ENCODE data around the gene GBP7. TPM values are rescaled to one million over a fixed set of nuclear protein-coding genes. Genes with fewer than 3 reads are reported as not detected.
A peak's percentile ranks its signal among the peaks of the same experiment; 100 is the strongest.

GBP7 gene
- polyA plus RNA-seq, 3 donors = not detected

GRCh38 chr1:89198491-89199072 is 22.8 kb upstream of the GBP7 start, which contains the start of gene GBP4:
GBP4 (minus strand) TSS chr1:89198942; CDS start chr1:89198834, 108 bp downstream.
- H3K4me1 ChIP-seq (ENCODE audit: control insufficient read depth in 1 of 2, insufficient read depth in 2 of 2, low read length in 2 of 2) = peaks cover 14 to 30% of the 10 kb centered on the region in 2 donors
- DNase-seq = peak; percentile 48 to 77 (median 69)
- H3K9ac ChIP-seq (ENCODE audit: insufficient read depth, low read length, poor library complexity, severe bottlenecking) = peak within 1 kb of the TSS; percentile 70
- H2AFZ ChIP-seq (ENCODE audit: insufficient read depth, low read depth, low read length, poor library complexity, severe bottlenecking) = peak within 1 kb of the TSS; percentile 80
- intact Hi-C loops (cut with micrococcal nuclease) = loop anchor here in 1 of 2 donors (5.0 kb wide), 1 partner anchor 154 kb away; no protein-coding TSS in a partner anchor
- no peak for TF ChIP-seq CTCF (IDR thresholded peaks at IDR 0.05)
- peak within 1 kb of the TSS; percentile 83 to 98 (median 84) for H3K4me3 ChIP-seq (replicated peaks in 1 of 3; ENCODE audit: low read depth in 2 of 3, low read length in 3 of 3)
- H3K36me3 ChIP-seq (replicated peaks in 1 of 2; ENCODE audit: control insufficient read depth in 1 of 2, insufficient read depth in 2 of 2, low read length in 2 of 2) = peaks cover 0 to 11% of the 10 kb centered on the region in 2 donors
- peak within 1 kb of the TSS; percentile 71 to 83 for H3K27ac ChIP-seq (ENCODE audit: low read depth in 1 of 2, low read length in 2 of 2)
- peaks cover 0 to 12% of the 10 kb centered on the region in 2 donors for H3K27me3 ChIP-seq (ENCODE audit: control insufficient read depth in 2 of 2, insufficient read depth in 2 of 2, low read length in 2 of 2)
- Mint-ChIP-seq H3K4me3 (peak within 1 kb of the TSS; percentile 94 to 100), H3K27me3 (ENCODE audit: low read depth in 3 of 3) (peaks cover 8 to 20% (median 11%) of the 10 kb centered on the region in 3 donors), H3K27ac (peak within 1 kb of the TSS; percentile 81 to 93 (median 89)), H3K4me1 (peaks cover 46% of the 10 kb centered on the region), H3K9me3 (peaks cover 0 to 4% (median 0%) of the 10 kb centered on the region in 7 donors), H3K36me3 (peaks cover 13 to 35% of the 10 kb centered on the region in 2 donors)
- no peaks in the 10 kb centered on the region for H4K20me1 ChIP-seq (ENCODE audit: insufficient read depth, low read length)
- no peaks in the 10 kb centered on the region for H3K79me2 ChIP-seq (ENCODE audit: insufficient read depth, low read length)
- peak within 1 kb of the TSS; percentile 72 for H3K4me2 ChIP-seq (replicated peaks; ENCODE audit: extremely low read depth, low read length, poor library complexity, severe bottlenecking)
- WGBS (ENCODE audit: insufficient coverage) = under 1% methylated on average over 10 of the region's 21 CpGs
- no peaks in the 10 kb centered on the region for H3K9me3 ChIP-seq (replicated peaks in 1 of 2; ENCODE audit: control insufficient read depth in 1 of 2, insufficient read depth in 1 of 2, low read length in 2 of 2)

- Mint-ChIP-seq H3K27ac (peak overlapping the region in 6 of 7 donors; percentile 81 to 93 (median 88)), H3K9me3 (peaks cover 0 to 4% (median 0%) of the 10 kb centered on the region in 7 donors), H3K4me1 (peaks cover 46% of the 10 kb centered on the region), H3K27me3 (ENCODE audit: low read depth in 3 of 3) (peaks cover 8 to 20% (median 11%) of the 10 kb centered on the region in 3 donors), H3K36me3 (peaks cover 14 to 38% of the 10 kb centered on the region in 2 donors), H3K4me3 (peak overlapping the region; percentile 94 to 100)
- no peaks in the 10 kb centered on the region for H3K79me2 ChIP-seq (ENCODE audit: insufficient read depth, low read length)
- H3K4me1 ChIP-seq (ENCODE audit: control insufficient read depth in 1 of 2, insufficient read depth in 2 of 2, low read length in 2 of 2) = peaks cover 14 to 30% of the 10 kb centered on the region in 2 donors
- peak overlapping the region; percentile 70 for H3K9ac ChIP-seq (ENCODE audit: insufficient read depth, low read length, poor library complexity, severe bottlenecking)
- TF ChIP-seq CTCF (IDR thresholded peaks at IDR 0.05) = no peak
- H3K27me3 ChIP-seq (ENCODE audit: control insufficient read depth in 2 of 2, insufficient read depth in 2 of 2, low read length in 2 of 2) = peaks cover 0 to 12% of the 10 kb centered on the region in 2 donors
- H3K36me3 ChIP-seq (replicated peaks in 1 of 2; ENCODE audit: control insufficient read depth in 1 of 2, insufficient read depth in 2 of 2, low read length in 2 of 2) = peaks cover 0 to 16% of the 10 kb centered on the region in 2 donors
- peak overlapping the region; percentile 83 to 98 (median 84) for H3K4me3 ChIP-seq (replicated peaks in 1 of 3; ENCODE audit: low read depth in 2 of 3, low read length in 3 of 3)
- intact Hi-C loops (cut with micrococcal nuclease) = loop anchor here in 1 of 2 donors (5.0 kb wide), 1 partner anchor 154 kb away; no protein-coding TSS in a partner anchor
- peak overlapping the region; percentile 71 to 83 for H3K27ac ChIP-seq (ENCODE audit: low read depth in 1 of 2, low read length in 2 of 2)
- WGBS (ENCODE audit: insufficient coverage) = 0% methylated on average over 8 of the region's 8 CpGs
- H2AFZ ChIP-seq (ENCODE audit: insufficient read depth, low read depth, low read length, poor library complexity, severe bottlenecking) = peak overlapping the region; percentile 80
- no peaks in the 10 kb centered on the region for H3K9me3 ChIP-seq (replicated peaks in 1 of 2; ENCODE audit: control insufficient read depth in 1 of 2, insufficient read depth in 1 of 2, low read length in 2 of 2)
- H4K20me1 ChIP-seq (ENCODE audit: insufficient read depth, low read length) = no peaks in the 10 kb centered on the region
- no peak for DNase-seq
- H3K4me2 ChIP-seq (replicated peaks; ENCODE audit: extremely low read depth, low read length, poor library complexity, severe bottlenecking) = peak overlapping the region; percentile 72
Observed at GRCh38 chr1:89198081-89198480, 22.3 kb upstream of the GBP7 start.
